PFSK-1 (cell line): ENCODE measurements around the gene RNF7.

Experiments used
- SIN3A ChIP-seq: IDR thresholded peaks from 2 replicates; pipeline ENCODE4 v1.6.1; 2012; ENCODE audit warnings: mild to moderate bottlenecking, low read length, moderate library complexity, borderline replicate concordance; ENCODE audit not compliant: insufficient read depth
- TAF1 ChIP-seq: IDR thresholded peaks from 2 replicates; pipeline ENCODE4 v1.6.1; 2012; ENCODE audit warnings: low read length, control low read depth, borderline replicate concordance; ENCODE audit not compliant: insufficient read depth

- TF ChIP-seq SIN3A (no peak), TAF1 (no peak)
Observed at GRCh38 chr3:141788149-141788548, 50.1 kb downstream of the RNF7 start.
